Hindlimb muscle (tissue), 1 donor: Measurements from ENCODE around the gene RAB8A. TPM values are rescaled to one million over a fixed set of nuclear protein-coding genes. Genes with fewer than 3 reads are reported as not detected.

Source experiments
- DNase-seq: peaks from one replicate; pipeline ENCODE4 v3.0.0-alpha.2; 2013
- polyA plus RNA-seq: library from polyadenylated mRNA; unstranded; fragments of 120-200 nt; gene quantifications from one replicate; pipeline ENCODE4 v1.2.1, GENCODE V29; 2013; ENCODE audit not compliant: insufficient read length

The RAB8A gene
- 32.6 TPM for polyA plus RNA-seq

- DNase-seq = peak; percentile 99
Observed at GRCh38 chr19:16111160-16111908, at the start of gene RAB8A. Gene RAB8A (plus strand): TSS chr19:16111889. CDS start chr19:16111902, 13 bp downstream.

DNA sequence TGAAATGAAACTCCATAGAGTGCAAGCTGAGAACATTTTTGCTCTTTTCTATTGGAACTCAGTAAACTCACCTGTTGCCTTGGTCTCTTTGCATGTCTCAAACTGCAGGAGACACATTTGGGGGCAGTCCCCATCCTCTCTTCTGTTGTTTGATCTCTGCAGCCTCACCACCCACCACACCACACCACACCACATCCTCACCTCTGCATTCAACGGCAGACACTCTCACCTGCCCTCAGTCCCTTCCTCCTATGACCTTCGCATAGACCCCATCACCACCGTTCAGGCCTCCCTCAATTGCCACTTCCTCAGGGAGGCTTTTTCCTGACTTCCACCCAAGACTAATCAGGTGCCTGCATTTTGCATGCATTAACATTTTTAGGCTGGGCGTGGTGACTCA is 49.7 kb upstream of the RAB8A start:
- DNase-seq = no peak

GRCh38 chr19:16062789-16063188 is 48.9 kb upstream of the RAB8A start:
- DNase-seq = no peak

- DNase-seq = no peak
Observed at GRCh38 chr19:16064209-16064889, 47.3 kb upstream of the RAB8A start.

GRCh38 chr19:16066611-16067104 is 45.0 kb upstream of the RAB8A start:
- DNase-seq = no peak

- no peak for DNase-seq
Observed at GRCh38 chr19:16067205-16067938, 44.3 kb upstream of the RAB8A start.

GRCh38 chr19:16068696-16069259 is 42.9 kb upstream of the RAB8A start:
- DNase-seq = no peak

- no peak for DNase-seq
Observed at GRCh38 chr19:16069813-16070365, 41.8 kb upstream of the RAB8A start.

DNA sequence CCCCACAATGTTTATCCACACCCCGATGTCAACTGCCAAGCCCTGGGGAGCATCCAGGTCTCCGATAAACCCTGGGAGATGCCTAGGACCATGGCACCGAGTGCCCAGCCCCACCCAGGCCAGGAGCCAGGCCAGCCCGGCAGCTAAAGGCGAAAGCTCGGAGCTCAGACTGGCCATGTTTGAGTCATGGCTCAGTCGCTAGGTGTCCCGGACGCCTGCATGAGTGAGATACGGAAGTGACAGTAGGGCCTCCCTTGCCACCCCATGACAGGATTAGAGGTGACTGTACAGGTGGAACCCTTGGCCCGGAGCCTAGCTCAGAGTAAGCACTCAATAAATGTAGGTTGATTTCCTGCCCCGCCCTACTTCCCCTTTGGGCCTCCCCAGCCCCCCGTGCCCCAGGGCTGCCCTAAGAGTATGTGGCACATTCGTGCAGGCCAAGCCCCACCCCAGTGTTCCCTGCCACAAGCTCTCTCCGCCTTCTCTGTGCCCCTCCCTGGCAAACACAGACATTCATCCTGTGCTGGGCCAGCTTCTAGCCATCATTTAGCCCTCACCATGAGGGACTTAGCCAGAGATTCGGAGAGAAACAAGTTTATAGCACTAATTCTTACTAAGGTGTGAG is 41.2 kb upstream of the RAB8A start:
- no peak for DNase-seq

DNA sequence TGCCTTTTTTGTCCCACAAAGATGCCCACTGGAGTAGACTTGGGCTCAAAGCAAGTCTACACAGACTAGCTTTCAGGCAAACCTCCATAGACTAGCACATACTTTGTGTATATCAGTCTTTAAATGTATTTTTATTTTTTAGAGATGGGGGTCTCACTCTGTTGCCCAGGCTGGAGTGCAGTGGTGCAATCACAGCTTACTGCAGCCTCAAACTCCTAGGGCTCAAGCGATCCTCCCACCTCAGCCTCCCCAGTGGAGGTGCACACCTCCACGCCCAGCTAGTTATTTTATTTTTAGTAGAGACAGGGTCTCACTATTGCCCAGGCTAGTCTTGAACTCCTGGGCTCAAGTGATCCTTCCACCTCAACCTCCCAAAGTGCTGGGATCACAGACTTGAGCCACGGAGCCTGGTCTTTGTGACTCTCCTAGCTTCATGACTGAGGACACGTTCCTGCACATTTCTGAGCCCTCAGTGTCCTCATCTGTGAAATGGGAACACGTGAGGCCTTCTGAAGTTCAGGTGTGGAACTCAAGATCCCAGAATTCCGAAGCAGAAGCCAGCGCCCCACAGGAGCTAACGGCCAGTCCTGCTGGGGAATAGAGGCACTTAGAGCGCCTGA is 40.5 kb upstream of the RAB8A start:
- no peak for DNase-seq

- DNase-seq = no peak
Observed at GRCh38 chr19:16073481-16073880, 38.2 kb upstream of the RAB8A start.

GRCh38 chr19:16073988-16074387 is 37.7 kb upstream of the RAB8A start:
- no peak for DNase-seq

DNA sequence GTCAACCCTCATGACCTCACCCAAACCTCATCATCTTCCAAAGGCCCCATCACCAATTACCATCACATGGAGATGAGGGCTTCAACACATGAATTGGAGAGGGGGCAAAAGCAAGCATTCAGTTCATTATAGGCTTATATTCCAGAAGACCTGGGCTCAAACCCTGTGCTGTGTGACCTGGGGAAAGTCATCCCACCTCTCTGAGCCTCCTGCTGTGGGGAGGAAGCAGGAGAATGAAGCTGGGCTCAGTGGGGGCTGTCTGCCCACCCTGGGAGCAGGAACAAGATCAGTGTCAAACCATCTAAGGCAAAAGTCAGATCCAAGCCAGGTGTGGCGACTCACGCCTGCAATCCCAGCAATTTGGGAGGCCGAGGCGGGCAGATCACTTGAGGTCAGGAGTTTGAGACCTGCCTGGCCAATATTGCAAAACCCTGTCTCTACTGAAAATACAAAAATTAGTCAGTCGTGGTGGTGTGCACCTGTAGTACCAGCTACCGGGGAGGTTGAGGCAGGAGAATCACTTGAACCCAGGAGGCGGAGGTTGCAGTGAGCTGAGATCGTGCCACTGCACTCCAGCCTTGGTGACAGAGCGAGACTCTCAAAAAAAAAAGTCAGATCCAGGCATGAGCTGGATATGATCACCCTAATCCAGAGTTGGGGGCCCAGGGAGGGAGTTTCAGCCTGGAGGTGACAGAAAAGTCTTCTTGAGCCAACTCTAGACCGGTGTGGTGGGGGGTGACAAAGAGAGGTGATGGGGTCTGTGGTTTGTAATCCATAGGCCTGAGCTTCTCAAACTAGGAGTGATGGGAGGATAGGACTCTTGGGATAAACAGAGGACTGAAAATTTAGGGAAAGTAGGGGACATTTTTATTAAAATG is 37.0 kb upstream of the RAB8A start:
- DNase-seq = no peak

- no peak for DNase-seq
Observed at GRCh38 chr19:16075430-16076153, 36.1 kb upstream of the RAB8A start.

- peak; percentile 95 for DNase-seq
Observed at GRCh38 chr19:16076154-16076957, 35.3 kb upstream of the RAB8A start, which contains the start of gene TPM4. Gene TPM4 (plus strand): TSS chr19:16076495. CDS start chr19:16076566, 71 bp downstream.

- peak; percentile 38 for DNase-seq
Observed at GRCh38 chr19:16076958-16077611, 34.6 kb upstream of the RAB8A start.

GRCh38 chr19:16077984-16078758 is 33.5 kb upstream of the RAB8A start:
- peak; percentile 70 for DNase-seq
